Breast epithelium (tissue), 4 donors: ENCODE data around the gene PLXNC1. TPM values are rescaled to one million over a fixed set of nuclear protein-coding genes. Genes with fewer than 3 reads are reported as not detected.

ENCODE experiments used
- DNase-seq, 2 donors: peaks; one replicate each; pipeline ENCODE4 v3.0.0-alpha.2; 2019; ENCODE audit warnings: low spot score in 2 of 2
- H3K27ac ChIP-seq, 2 donors: fragments of 200-600 bp; sonication (generic) in 1 of 2; one replicate each; pipeline ENCODE4 v1.5.1; 2016 to 2019; ENCODE audit warnings: mild to moderate bottlenecking in 1 of 2
- H3K27me3 ChIP-seq, 2 donors: fragments of 200-600 bp; sonication (generic) in 1 of 2; one replicate each; pipeline versions ENCODE4 v1.5.1 to v1.6.0; 2017 to 2019; ENCODE audit warnings: control low read depth in 1 of 2, mild to moderate bottlenecking in 1 of 2
- H3K36me3 ChIP-seq: fragments of 200-600 bp; one replicate; pipeline ENCODE4 v1.5.1; 2019
- H3K4me1 ChIP-seq, 2 donors: fragments of 200-600 bp; sonication (generic); one replicate each; pipeline ENCODE4 v1.5.1; 2016 to 2019; ENCODE audit warnings: control low read depth in 1 of 2
- H3K4me3 ChIP-seq, 3 donors: fragments of 200-600 bp; sonication (generic); 1 replicate in 2 of 3; 2 replicates in 1 of 3; pipeline ENCODE4 v1.5.1; 2016 to 2019; ENCODE audit warnings: mild to moderate bottlenecking in 3 of 3, moderate library complexity in 2 of 3
- H3K9me3 ChIP-seq, 2 donors: fragments of 200-600 bp; sonication (generic) in 1 of 2; one replicate each; pipeline ENCODE4 v1.5.1; 2016 to 2019; ENCODE audit warnings: control low read depth in 1 of 2
- CTCF ChIP-seq, 3 donors: fragments of 450-650 bp; IDR thresholded peaks; one replicate each; pipeline ENCODE4 v1.5.1; 2016 to 2017; ENCODE audit warnings: antibody characterized with exemption in 3 of 3, mild to moderate bottlenecking in 3 of 3, moderate library complexity in 3 of 3
- POLR2A ChIP-seq: fragments of 450-650 bp; IDR thresholded peaks from one replicate; pipeline ENCODE4 v1.6.1; 2016; ENCODE audit warnings: antibody characterized with exemption, mild to moderate bottlenecking, moderate library complexity
- POLR2AphosphoS5 ChIP-seq, 3 donors: sonication (generic); formaldehyde crosslinking; IDR thresholded peaks; one replicate each; pipeline ENCODE4 v1.6.1; 2017; ENCODE audit warnings: antibody characterized with exemption in 3 of 3
- intact Hi-C: fragments of 100-400 bp; cut with DNase I; formaldehyde crosslinking; loops from one replicate; pipeline ENCODE4 v1.15.1; 2023; ENCODE audit warnings: low total_unique reads
- total RNA-seq, 3 donors: library from RNA; depleted of rRNA; stranded (reverse); fragments of >200 nt; gene quantifications; one replicate each; pipeline ENCODE4 v1.1.0, GENCODE V29; 2016

Gene PLXNC1
- total RNA-seq, 3 donors from 2014 or later: 7.5 to 21.4 (median 8.2) TPM

DNA sequence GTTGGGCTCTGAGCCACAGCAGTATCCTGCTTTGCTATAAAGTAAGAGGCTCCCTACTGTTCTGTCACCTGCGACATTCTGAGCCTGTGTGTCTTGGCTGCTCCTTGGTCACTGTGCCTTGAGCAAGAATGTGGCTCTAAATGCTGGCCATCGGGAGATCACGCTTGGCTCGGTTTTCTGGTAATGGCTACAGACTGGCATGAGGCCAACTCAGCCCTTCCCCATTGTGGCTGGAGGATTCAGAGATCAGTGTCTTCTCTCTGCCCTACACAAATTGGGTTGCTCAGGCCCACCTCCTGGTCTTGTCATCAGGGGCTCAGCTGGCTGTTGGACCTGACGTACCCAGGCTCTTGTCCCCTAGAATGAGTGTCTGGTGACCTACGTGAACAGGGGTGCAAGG, 94.5 kb downstream of the PLXNC1 start:
- no peaks in the 10 kb centered on the region for H3K9me3 ChIP-seq
- intact Hi-C loops: no loop called here
- no peak for DNase-seq

GRCh38 chr12:94244165-94245133, 96.1 kb downstream of the PLXNC1 start:
- Histone ChIP-seq H3K27ac (no peak overlapping the region), H3K4me3 (no peak overlapping the region), H3K9me3 (no peaks in the 10 kb centered on the region), H3K36me3 (no peaks in the 10 kb centered on the region), H3K4me1 (no peaks in the 10 kb centered on the region), H3K27me3 (no peaks in the 10 kb centered on the region)
- intact Hi-C loops: no loop called here
- DNase-seq: no peak
- TF ChIP-seq CTCF (IDR thresholded peaks at IDR 0.05) (no peak), POLR2AphosphoS5 (IDR thresholded peaks at IDR 0.05) (no peak)

More for the DNA sequence above, 94.5 kb downstream of the PLXNC1 start:
- H3K4me1 ChIP-seq: no peaks in the 10 kb centered on the region
- H3K4me3 ChIP-seq: no peak overlapping the region
- no peak for TF ChIP-seq POLR2A
- no peak for TF ChIP-seq POLR2AphosphoS5 (IDR thresholded peaks at IDR 0.05)
- no peak for TF ChIP-seq CTCF (IDR thresholded peaks at IDR 0.05)
- no peak overlapping the region for H3K27ac ChIP-seq
- no peaks in the 10 kb centered on the region for H3K36me3 ChIP-seq
- no peaks in the 10 kb centered on the region for H3K27me3 ChIP-seq

GRCh38 chr12:94245631-94246383, 97.4 kb downstream of the PLXNC1 start:
- Histone ChIP-seq H3K36me3 (no peaks in the 10 kb centered on the region), H3K27ac (no peak overlapping the region), H3K9me3 (no peaks in the 10 kb centered on the region), H3K4me3 (no peak overlapping the region), H3K27me3 (no peaks in the 10 kb centered on the region), H3K4me1 (no peaks in the 10 kb centered on the region)
- TF ChIP-seq POLR2A (no peak), POLR2AphosphoS5 (IDR thresholded peaks at IDR 0.05) (no peak)
- no peak for DNase-seq
- intact Hi-C loops: no loop called here

DNA sequence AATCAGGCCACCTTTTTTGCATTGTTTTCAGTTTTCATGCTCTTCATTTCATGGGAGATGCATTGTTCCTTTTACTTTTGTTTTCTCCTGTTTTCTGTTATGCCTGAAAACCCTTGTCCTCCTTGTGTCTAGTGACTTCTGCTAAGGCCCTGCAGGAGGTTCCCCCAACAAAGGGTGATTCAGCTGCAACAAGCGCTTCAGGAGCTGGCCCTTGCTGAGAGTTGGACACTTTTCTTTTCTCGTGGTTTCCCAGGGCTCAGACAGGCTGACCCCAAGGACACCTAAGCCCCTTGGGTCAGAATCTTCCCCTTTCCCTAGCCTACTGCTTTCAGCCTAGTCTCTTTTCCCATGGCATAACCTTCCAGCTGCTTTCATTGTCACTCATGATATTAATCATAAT, 98.9 kb downstream of the PLXNC1 start:
- TF ChIP-seq CTCF (IDR thresholded peaks at IDR 0.05) (no peak), POLR2AphosphoS5 (IDR thresholded peaks at IDR 0.05) (no peak), POLR2A (no peak)
- intact Hi-C loops: no loop called here
- no peak for DNase-seq
- no peak overlapping the region for H3K27ac ChIP-seq
- H3K27me3 ChIP-seq: no peaks in the 10 kb centered on the region
- H3K4me1 ChIP-seq: no peaks in the 10 kb centered on the region
- H3K4me3 ChIP-seq: no peak overlapping the region
- no peaks in the 10 kb centered on the region for H3K9me3 ChIP-seq
- no peaks in the 10 kb centered on the region for H3K36me3 ChIP-seq

DNA sequence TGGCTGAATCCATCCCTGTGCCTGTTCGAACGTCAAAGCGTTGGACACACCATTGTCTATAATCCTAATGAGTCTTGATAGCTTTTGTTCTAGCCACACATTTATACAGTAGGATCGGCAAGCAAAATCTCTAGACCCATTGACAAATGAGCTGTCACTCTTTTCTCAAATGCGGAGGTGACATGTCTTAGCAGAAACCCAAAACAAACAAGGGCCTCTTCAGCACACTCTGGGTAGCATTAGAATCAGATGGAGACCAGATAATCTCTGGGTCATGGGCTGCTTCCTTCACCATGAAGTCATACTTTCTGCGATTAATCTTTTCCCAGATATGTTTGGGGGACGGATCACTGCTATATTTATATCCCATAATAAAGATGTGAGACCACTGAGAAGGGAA, 100.2 kb downstream of the PLXNC1 start:
- no peak overlapping the region for H3K4me3 ChIP-seq

More for the DNA sequence above, 100.2 kb downstream of the PLXNC1 start:
- Histone ChIP-seq H3K36me3 (no peaks in the 10 kb centered on the region), H3K27ac (no peak overlapping the region), H3K4me1 (no peaks in the 10 kb centered on the region), H3K27me3 (no peaks in the 10 kb centered on the region), H3K9me3 (no peaks in the 10 kb centered on the region)
- no peak for DNase-seq
- TF ChIP-seq POLR2A (no peak), POLR2AphosphoS5 (IDR thresholded peaks at IDR 0.05) (no peak), CTCF (IDR thresholded peaks at IDR 0.05) (no peak)
- intact Hi-C loops: no loop called here
